Activated CD8-positive, alpha-beta memory T cell treated with anti-CD3 and anti-CD28 coated beads, Interleukin-2, amount 50 U/mL, for 4 hours (primary cell): Measurements from ENCODE around the gene CTRL.

Experiments
- DNase-seq: peaks from one replicate; pipeline ENCODE4 v3.0.0-alpha.2; 2020

CTRL gene

GRCh38 chr16:67962135-67962534 lies 30.5 kb upstream of the CTRL start:
- no peak for DNase-seq

DNA sequence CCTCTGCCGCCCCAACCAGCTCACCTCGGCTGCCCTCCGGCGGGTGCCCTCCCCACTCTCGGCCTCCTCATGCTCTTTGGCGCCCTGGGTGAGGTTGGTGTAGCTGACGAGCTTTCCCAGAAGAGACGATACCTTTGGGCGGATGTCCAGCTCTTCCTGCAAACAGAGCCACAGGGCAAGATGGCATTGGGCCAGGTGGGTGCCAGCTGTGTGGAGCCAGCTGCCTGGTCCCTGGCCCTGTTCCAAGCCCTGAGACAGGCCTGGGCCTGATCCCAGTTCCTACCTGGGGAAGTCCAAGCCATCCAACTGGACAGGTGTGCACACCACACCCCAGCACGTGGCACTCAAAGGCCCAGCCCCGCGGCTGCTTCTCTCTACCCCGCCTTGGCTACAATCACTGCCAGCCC lies 29.9 kb upstream of the CTRL start:
- DNase-seq: no peak

GRCh38 chr16:67959536-67960329 lies 28.1 kb upstream of the CTRL start:
- no peak for DNase-seq

- DNase-seq: no peak
Observed at GRCh38 chr16:67957622-67958021, 26.0 kb upstream of the CTRL start.

DNA sequence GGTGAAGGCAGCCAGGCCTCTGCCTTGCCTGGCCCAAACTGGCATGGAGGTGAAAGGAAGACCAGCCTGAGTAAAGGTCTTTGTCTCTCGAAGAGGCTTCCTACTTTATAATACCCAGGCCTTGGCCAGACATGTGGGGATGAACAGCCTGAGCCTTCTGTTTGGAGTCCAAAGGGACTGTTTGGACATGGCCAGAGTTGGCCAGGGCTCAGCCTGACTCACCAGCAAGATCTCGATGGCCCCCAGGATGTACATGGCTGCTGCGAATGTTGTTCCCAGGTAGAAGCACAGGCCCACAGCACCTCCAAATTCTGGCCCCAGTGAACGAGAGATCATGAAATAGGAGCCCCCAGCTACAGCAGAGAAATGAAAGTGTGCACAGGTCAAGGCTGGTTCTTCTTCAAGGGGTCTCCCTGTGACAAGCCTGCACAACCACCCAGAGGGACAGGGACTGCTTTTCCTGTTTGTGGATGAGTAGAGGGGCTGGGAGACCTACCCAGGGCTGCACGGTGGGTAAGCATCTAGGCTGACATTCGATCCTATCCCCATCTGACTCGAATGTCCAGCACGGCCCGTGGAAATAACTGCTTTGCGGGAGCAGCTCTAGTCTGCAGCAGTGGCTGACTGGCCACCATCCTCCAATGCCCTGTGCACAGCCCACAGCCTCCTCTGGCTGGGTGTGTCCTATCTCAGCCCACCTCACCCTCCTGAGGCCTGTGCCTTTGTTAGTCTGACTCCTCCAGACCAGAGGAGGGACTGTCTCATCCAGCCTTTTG lies 22.9 kb upstream of the CTRL start:
- no peak for DNase-seq

- DNase-seq: no peak
Observed at GRCh38 chr16:67953641-67954375, 22.1 kb upstream of the CTRL start.

DNA sequence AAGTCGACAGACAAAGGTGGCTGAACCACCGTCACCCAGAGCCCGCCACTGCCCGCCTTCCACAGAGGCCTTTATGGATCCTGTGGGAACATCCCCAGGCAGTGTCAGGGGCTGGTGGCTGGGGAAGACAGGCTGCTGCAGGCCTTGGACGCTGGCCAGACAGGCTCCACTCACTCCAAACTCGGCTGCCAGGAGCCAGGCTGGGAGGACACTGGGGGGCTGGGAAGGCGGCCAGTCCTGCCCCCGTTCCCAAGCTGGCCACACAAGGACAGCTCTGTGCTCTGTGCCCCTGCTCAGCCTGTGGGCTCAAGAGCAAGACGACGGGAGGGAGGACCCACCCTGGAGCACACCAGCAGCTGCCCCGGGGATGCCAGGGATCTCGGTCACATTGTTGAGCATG lies 19.8 kb upstream of the CTRL start:
- DNase-seq: no peak

DNA sequence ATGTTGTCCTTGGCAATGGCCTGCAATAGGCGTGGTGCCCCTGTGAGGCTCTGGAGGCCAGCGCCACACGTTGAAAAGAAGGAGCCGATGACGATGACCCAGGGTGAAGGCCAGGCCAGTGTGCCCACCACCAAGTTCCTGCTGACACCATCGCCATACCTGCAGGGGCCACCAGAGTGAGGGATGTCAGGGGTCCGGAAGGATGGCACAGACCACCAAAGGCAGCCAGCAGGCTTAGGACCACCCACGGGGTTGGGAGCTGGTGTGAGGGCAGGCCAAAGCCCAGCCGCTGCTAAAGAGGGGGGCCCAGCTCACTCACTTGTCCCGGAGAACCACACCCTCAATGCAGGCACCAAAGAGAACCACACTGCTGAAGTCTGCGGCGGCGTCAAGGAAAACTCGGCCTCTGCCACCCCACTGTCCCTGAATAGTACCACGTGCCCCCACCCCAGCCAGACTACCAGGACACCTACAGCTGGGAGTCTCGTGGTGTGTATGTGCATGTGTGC lies 18.7 kb upstream of the CTRL start:
- no peak for DNase-seq

- no peak for DNase-seq
Observed at GRCh38 chr16:67949645-67950044, 18.0 kb upstream of the CTRL start.

- no peak for DNase-seq
Observed at GRCh38 chr16:67948015-67948414, 16.4 kb upstream of the CTRL start.

DNA sequence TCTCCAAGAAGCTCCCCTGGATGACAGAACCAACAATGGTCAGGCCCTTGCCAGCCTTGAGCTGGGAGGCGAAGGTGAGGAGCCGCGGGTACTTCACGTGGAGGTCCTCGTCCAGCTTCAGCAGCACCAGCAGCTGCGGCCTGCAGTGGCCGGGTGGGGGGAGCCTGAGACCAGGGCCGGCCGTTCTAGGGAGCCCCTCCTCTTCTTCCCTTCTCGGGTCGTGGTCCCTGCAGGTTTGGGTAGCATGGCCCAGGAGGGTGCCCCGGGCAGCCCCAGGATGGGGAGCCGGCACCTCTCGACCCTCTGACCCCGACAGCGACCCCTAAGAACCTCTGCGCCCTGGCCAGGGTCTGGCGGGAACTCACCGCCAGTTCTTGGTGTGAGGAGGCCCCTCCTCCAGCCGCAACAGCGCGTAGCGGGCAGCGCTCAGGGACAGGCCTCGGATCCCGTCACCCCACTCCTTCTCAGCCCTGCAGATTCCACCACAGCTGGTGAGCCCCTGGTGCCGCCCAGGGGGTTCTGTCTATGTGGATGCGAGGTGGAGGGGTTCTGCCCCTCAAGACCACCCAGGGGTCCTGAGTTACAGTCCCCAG lies 15.4 kb upstream of the CTRL start:
- no peak for DNase-seq

GRCh38 chr16:67946128-67946569 lies 14.5 kb upstream of the CTRL start:
- DNase-seq: no peak

- DNase-seq: no peak
Observed at GRCh38 chr16:67945392-67945933, 13.8 kb upstream of the CTRL start.

DNA sequence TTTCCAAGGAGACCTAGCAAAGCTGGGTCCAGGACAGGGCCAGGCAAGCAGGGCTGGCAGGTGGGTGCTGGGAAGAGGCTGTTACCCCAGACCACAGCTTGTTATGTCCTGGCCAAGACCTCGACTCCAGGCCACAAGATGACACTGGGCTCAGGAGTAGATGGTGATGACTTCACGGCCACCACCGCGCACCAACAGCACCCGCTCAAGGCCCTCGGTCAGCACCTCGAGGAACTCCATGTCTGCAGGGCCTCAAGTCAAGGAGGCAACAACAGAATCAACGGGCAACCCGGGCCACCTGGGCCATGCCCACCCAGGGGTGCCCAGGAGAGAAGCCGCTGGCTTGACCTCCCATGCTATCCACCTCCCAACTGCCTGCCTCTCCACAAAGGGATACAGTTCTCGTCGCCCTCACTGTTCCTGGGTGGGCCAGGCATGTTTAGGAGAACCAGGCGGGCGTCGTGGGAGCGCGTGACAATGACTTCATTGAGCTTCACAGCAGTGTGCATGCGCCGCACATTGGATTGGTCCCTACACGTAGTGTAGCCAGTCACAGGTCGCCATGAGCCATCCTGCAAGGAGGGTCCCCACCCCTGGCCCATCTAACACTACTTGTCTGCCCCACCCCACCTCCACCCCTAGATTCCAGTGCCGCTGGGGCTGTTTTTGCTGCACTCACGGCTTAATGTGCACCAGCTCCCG lies 13.2 kb upstream of the CTRL start:
- DNase-seq: no peak

- DNase-seq: no peak
Observed at GRCh38 chr16:67943619-67944504, 12.2 kb upstream of the CTRL start, which contains the start of gene LCAT. Gene LCAT (minus strand): TSS chr16:67944120. CDS start chr16:67944101, 19 bp downstream.

DNA sequence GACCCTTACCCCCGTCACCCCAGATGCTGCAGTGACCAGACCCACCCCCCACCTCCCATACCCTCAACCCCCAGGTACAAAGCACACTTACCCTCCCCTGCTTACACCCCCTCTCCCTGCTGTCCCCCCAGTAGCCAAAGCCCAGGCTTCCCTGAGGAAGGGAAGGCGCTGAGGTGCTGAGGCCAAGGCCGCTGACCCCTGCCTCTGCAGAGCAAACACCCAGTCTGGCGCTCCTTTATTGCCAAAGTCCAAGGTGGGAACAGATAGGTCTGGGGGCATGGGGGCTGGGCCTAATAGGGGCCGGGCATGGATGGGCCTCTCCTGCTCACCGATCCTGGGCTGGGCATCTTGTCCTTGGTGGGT lies 11.6 kb upstream of the CTRL start:
- no peak for DNase-seq

- DNase-seq: no peak
Observed at GRCh38 chr16:67942510-67943255, 11.0 kb upstream of the CTRL start.

GRCh38 chr16:67942200-67942509 lies 10.5 kb upstream of the CTRL start:
- DNase-seq: no peak

DNA sequence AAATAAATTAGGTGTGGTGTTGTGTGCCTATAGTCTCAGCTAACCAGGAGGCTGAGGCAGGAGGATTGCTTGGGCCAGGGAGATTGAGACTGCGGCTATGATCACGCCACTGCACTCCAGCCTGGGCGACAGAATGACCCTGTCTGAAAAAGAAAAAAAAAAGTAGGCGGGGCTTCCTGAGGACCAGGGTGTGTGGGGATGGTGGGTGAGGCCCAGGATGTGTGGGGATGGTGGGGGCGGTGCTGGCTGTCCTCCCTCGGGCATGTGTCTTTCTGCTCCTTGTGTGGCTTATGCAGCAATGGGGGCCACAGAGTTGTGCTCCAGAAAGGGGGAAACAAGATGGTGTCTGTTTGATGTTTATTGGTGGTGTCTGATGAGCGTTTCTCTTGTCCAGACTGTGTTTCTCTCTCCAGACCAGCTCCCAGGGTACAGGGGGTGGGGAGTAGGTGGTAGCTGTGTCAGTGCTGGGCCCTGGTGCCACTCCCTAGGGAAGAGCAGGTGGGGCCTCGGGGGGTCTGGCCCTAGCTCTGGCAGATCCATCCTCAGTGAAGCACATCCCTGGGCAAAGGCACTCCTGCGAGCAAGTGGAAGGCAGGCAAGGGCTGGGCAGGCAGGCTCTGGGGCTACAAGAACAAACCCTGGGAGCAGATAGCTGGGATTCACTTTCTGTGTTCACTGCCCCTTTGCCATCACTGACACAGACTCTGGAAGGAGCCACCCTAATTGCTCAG lies 10.0 kb upstream of the CTRL start:
- DNase-seq: no peak
